H1 (cell line): ENCODE data around the gene UFC1. TPM values are rescaled to one million over a fixed set of nuclear protein-coding genes. Genes with fewer than 3 reads are reported as not detected.

Experiments used
- CTCF ChIA-PET: fragments of 300-600 bp; sonication (Branson Sonifier 250); formaldehyde crosslinking; loops from one replicate; lab custom pipeline; 2021; ENCODE audit not compliant: partially characterized antibody; lab: Charles Lee
- POLR2A ChIA-PET: fragments of 300-600 bp; sonication (Branson Sonifier 250); formaldehyde crosslinking; loops from one replicate; lab custom pipeline; 2021; ENCODE audit warnings: inconsistent platforms; ENCODE audit not compliant: partially characterized antibody; lab: Charles Lee
- DNase-seq, 2 experiments: peaks; one replicate each; pipeline versions ENCODE4 v3.0.0 to v3.0.0-alpha.2; 2010 to 2022; ENCODE audit warnings: low spot score in 2 of 2, low read depth in 1 of 2, mixed read lengths in 1 of 2
- FAIRE-seq: peaks from 2 replicates; lab custom pipeline; 2011; peaks lifted over from hg19 to GRCh38; lab: Jason Lieb, UNC
- H2AFZ ChIP-seq: 2 replicates; pipeline ENCODE4 v1.8.1; 2012; ENCODE audit warnings: low read length, inconsistent platforms
- H2AK5ac ChIP-seq: 2 replicates; pipeline ENCODE4 v1.6.1; 2013; ENCODE audit warnings: low read depth, low read length
- H2BK120ac ChIP-seq: replicated peaks from 2 replicates; pipeline ENCODE3; 2013; ENCODE audit warnings: low read depth, low read length, inconsistent platforms
- H2BK12ac ChIP-seq: 2 replicates; pipeline ENCODE4 v1.6.1; 2013; ENCODE audit warnings: low read depth, low read length
- H2BK15ac ChIP-seq: 2 replicates; pipeline ENCODE4 v1.6.1; 2013; ENCODE audit warnings: low read length
- H2BK20ac ChIP-seq: 2 replicates; pipeline ENCODE4 v1.6.1; 2013; ENCODE audit warnings: low read length
- H2BK5ac ChIP-seq: 2 replicates; pipeline ENCODE4 v1.6.1; 2013; ENCODE audit warnings: low read depth, low read length
- H3K14ac ChIP-seq: 2 replicates; pipeline ENCODE4 v1.6.1; 2013; ENCODE audit warnings: inconsistent platforms; ENCODE audit not compliant: insufficient read length
- H3K18ac ChIP-seq: 2 replicates; pipeline ENCODE4 v1.6.1; 2013; ENCODE audit warnings: low read length; ENCODE audit errors: extremely low read depth
- H3K23ac ChIP-seq: 2 replicates; pipeline ENCODE4 v1.6.1; 2013; ENCODE audit warnings: inconsistent platforms; ENCODE audit not compliant: insufficient read length
- H3K23me2 ChIP-seq: 2 replicates; pipeline ENCODE4 v1.6.1; 2013; ENCODE audit warnings: low read depth, low read length
- H3K27ac ChIP-seq: 2 replicates; pipeline ENCODE4 v1.6.1; 2011; ENCODE audit warnings: low read depth, low read length, inconsistent platforms
- H3K27me3 ChIP-seq, 4 experiments: replicated peaks in 1 of 4; 1 replicate in 1 of 4; 2 replicates in 3 of 4; pipeline versions ENCODE4 v1.6.1 to v1.8.1; 2011 to 2013; ENCODE audit warnings: low read length in 3 of 4, mild to moderate bottlenecking in 3 of 4, inconsistent platforms in 2 of 4, mixed read lengths in 2 of 4, moderate library complexity in 1 of 4; ENCODE audit not compliant: control insufficient read depth in 3 of 4, insufficient read depth in 3 of 4; ENCODE audit errors: extremely low read depth in 1 of 4
- H3K36me3 ChIP-seq, 4 experiments: 2 replicates each; pipeline versions ENCODE4 v1.6.1 to v1.8.1; 2011 to 2013; ENCODE audit warnings: mild to moderate bottlenecking in 4 of 4, low read length in 3 of 4, moderate library complexity in 2 of 4, control low read depth in 1 of 4, inconsistent platforms in 1 of 4; ENCODE audit not compliant: insufficient read depth in 4 of 4, control insufficient read depth in 2 of 4
- H3K4ac ChIP-seq: replicated peaks from 2 replicates; pipeline ENCODE3; 2013; ENCODE audit warnings: low read length, low read depth, mixed read lengths, inconsistent platforms; ENCODE audit not compliant: insufficient read length
- H3K4me1 ChIP-seq, 4 experiments: replicated peaks in 1 of 4; 1 replicate in 1 of 4; 2 replicates in 3 of 4; pipeline versions ENCODE4 v1.6.1 to v1.8.1; 2011 to 2013; ENCODE audit warnings: low read length in 3 of 4, inconsistent platforms in 2 of 4, mixed read lengths in 1 of 4; ENCODE audit not compliant: insufficient read depth in 4 of 4, control insufficient read depth in 3 of 4
- H3K4me2 ChIP-seq, 2 experiments: 2 replicates each; pipeline versions ENCODE4 v1.6.1 to v1.8.1; 2011 to 2013; ENCODE audit warnings: low read depth in 2 of 2, low read length in 2 of 2, control low read depth in 1 of 2, inconsistent platforms in 1 of 2, mild to moderate bottlenecking in 1 of 2; ENCODE audit not compliant: insufficient read depth in 1 of 2
- H3K4me3 ChIP-seq, 4 experiments: fragments of 200-600, 300-600 bp in 1 of 4; sonication (generic), shearing (Covaris generic), sonication (Bioruptor Twin) in 1 of 4; 2 replicates each; pipeline versions ENCODE4 v1.5.1 to v1.8.1; 2011 to 2016; ENCODE audit warnings: low read length in 4 of 4, low read depth in 3 of 4, control low read depth in 2 of 4, inconsistent platforms in 2 of 4, mild to moderate bottlenecking in 2 of 4, mixed read lengths in 1 of 4, moderate library complexity in 1 of 4; ENCODE audit not compliant: insufficient read depth in 2 of 4; ENCODE audit errors: extremely low read depth in 1 of 4
- H3K56ac ChIP-seq: replicated peaks from 2 replicates; pipeline ENCODE3; 2013; ENCODE audit warnings: low read depth, mild to moderate bottlenecking, mixed read lengths, low read length, inconsistent platforms; ENCODE audit not compliant: insufficient read length
- H3K79me1 ChIP-seq: 2 replicates; pipeline ENCODE4 v1.6.1; 2013; ENCODE audit warnings: low read depth, low read length, control low read depth
- H3K79me2 ChIP-seq, 2 experiments: 2 replicates each; pipeline versions ENCODE4 v1.6.1 to v1.8.1; 2012 to 2013; ENCODE audit warnings: low read length in 2 of 2, mild to moderate bottlenecking in 2 of 2, inconsistent platforms in 1 of 2; ENCODE audit not compliant: insufficient read depth in 2 of 2, control insufficient read depth in 1 of 2
- H3K9ac ChIP-seq, 4 experiments: replicated peaks in 1 of 4; 1 replicate in 1 of 4; 2 replicates in 3 of 4; pipeline versions ENCODE4 v1.6.1 to v1.8.1; 2011 to 2013; ENCODE audit warnings: low read depth in 3 of 4, low read length in 3 of 4, control low read depth in 2 of 4, mild to moderate bottlenecking in 2 of 4, moderate library complexity in 2 of 4, inconsistent platforms in 1 of 4; ENCODE audit errors: extremely low read depth in 1 of 4
- H3K9me3 ChIP-seq, 2 experiments: 2 replicates each; pipeline versions ENCODE4 v1.6.1 to v1.8.1; 2012 to 2013; ENCODE audit warnings: mild to moderate bottlenecking in 2 of 2, moderate library complexity in 2 of 2, control low read depth in 1 of 2, inconsistent platforms in 1 of 2, low read depth in 1 of 2, low read length in 1 of 2, mixed read lengths in 1 of 2; ENCODE audit not compliant: insufficient read depth in 2 of 2
- H4K20me1 ChIP-seq, 2 experiments: replicated peaks in 1 of 2; 2 replicates each; pipeline versions ENCODE3 to v1.8.1; 2011 to 2013; ENCODE audit warnings: inconsistent platforms in 2 of 2, low read length in 2 of 2, mild to moderate bottlenecking in 1 of 2; ENCODE audit not compliant: insufficient read depth in 2 of 2, control insufficient read depth in 1 of 2
- H4K5ac ChIP-seq: 2 replicates; pipeline ENCODE4 v1.6.1; 2013; ENCODE audit warnings: low read length, low read depth, mixed read lengths, inconsistent platforms; ENCODE audit not compliant: insufficient read length
- H4K8ac ChIP-seq: 2 replicates; pipeline ENCODE4 v1.8.0; 2013; ENCODE audit warnings: mild to moderate bottlenecking, moderate library complexity, low read length, inconsistent platforms; ENCODE audit not compliant: insufficient read depth; ENCODE audit errors: extremely low read depth
- H4K91ac ChIP-seq: replicated peaks from 2 replicates; pipeline ENCODE3; 2013; ENCODE audit warnings: low read length, mixed read lengths, inconsistent platforms; ENCODE audit not compliant: insufficient read length
- CBX8 ChIP-seq: fragments of 300-800, 300-1000 bp; sonication (generic); IDR thresholded peaks from 2 replicates; pipeline ENCODE4 v1.7.1; 2016; ENCODE audit warnings: low read depth, low read length, borderline replicate concordance
- CTBP2 ChIP-seq: IDR thresholded peaks from 2 replicates; pipeline ENCODE4 v1.7.0; 2011; ENCODE audit warnings: borderline replicate concordance, mild to moderate bottlenecking, moderate library complexity, mixed read lengths, low read length; ENCODE audit not compliant: insufficient read depth, insufficient read length
- HDAC2 ChIP-seq, 2 experiments: fragments of 300-600 bp in 1 of 2; sonication (generic) in 1 of 2; IDR thresholded peaks; 2 replicates each; pipeline ENCODE4 v1.6.1; 2011 to 2012; ENCODE audit warnings: low read depth in 2 of 2, low read length in 2 of 2, mild to moderate bottlenecking in 2 of 2, moderate library complexity in 2 of 2, borderline replicate concordance in 1 of 2, inconsistent platforms in 1 of 2
- HDAC6 ChIP-seq: IDR thresholded peaks from one replicate; pipeline ENCODE4 v1.7.1; 2012; ENCODE audit warnings: low read depth, mild to moderate bottlenecking, inconsistent platforms, low read length, moderate library complexity
- JUND ChIP-seq: IDR thresholded peaks from 2 replicates; pipeline ENCODE4 v1.6.1; 2011; ENCODE audit warnings: mild to moderate bottlenecking, improper control_type of control experiment, low read length
- RNF2 ChIP-seq: fragments of 200-900, 300-1000 bp; sonication (generic); IDR thresholded peaks from 2 replicates; pipeline ENCODE4 v1.7.1; 2016; ENCODE audit warnings: borderline replicate concordance, low read depth, mild to moderate bottlenecking, antibody characterized with exemption, low read length; ENCODE audit not compliant: poor library complexity, severe bottlenecking; ENCODE audit errors: missing control alignments
- SP2 ChIP-seq: IDR thresholded peaks from 2 replicates; pipeline ENCODE4 v1.6.1; 2012; ENCODE audit warnings: mild to moderate bottlenecking, low read length, inconsistent platforms
- SUZ12 ChIP-seq: fragments of 200-600 bp; sonication (generic); IDR thresholded peaks from 2 replicates; pipeline ENCODE4 v1.6.1; 2012; ENCODE audit warnings: mild to moderate bottlenecking, inconsistent platforms, low read length, moderate library complexity, mixed read lengths
- WGBS, 2 experiments: shearing (Covaris generic) in 1 of 2; methylation state at CpG; one replicate each; pipeline versions ENCODE4 v1.1.6 to v1.1.7; 2013 to 2015; ENCODE audit warnings: low lambda C conversion rate in 2 of 2, mixed read lengths in 2 of 2, inconsistent platforms in 1 of 2, low coverage in 1 of 2, missing lambda C conversion rate in 1 of 2; ENCODE audit not compliant: insufficient replicate concordance in 2 of 2, insufficient coverage in 1 of 2, insufficient read length in 1 of 2; ENCODE audit errors: extremely low coverage in 1 of 2, missing lambda C conversion rate in 1 of 2; 5-methylcytosine and 5-hydroxymethylcytosine counted together
- polyA plus RNA-seq, 7 experiments: library from polyadenylated mRNA; depleted of rRNA in 3 of 7; stranded (reverse) in 5 of 7; unstranded in 2 of 7; fragments of >200 nt in 5 of 7; fragments of 200-250 nt in 2 of 7; gene quantifications; 1 replicate in 5 of 7; 2 replicates in 1 of 7; 4 replicates in 1 of 7; pipeline versions ENCODE4 v1.2.1 to v1.2.3, GENCODE V29; 2011 to 2013; ENCODE audit warnings: missing spikeins in 2 of 7, mixed read lengths in 2 of 7
- total RNA-seq: library from RNA; stranded (reverse); fragmentation: NEBNext Ultra II Directional; extraction: Animal tissue kit (Norgen Biotek cat#: 25700); gene quantifications from 2 replicates; pipeline ENCODE4 v1.2.1, GENCODE V29; 2021

Gene UFC1
- total and polyA plus RNA-seq, 2 of the 8 experiments (the other 6 are each of a cell fraction or from before 2014, with no cell fraction given): 67.8 to 102 TPM

- H4K8ac ChIP-seq: no peak overlapping the region
- H3K18ac ChIP-seq: no peak overlapping the region
- H2BK20ac ChIP-seq: no peak overlapping the region
- H3K4ac ChIP-seq: no peak overlapping the region
- no peaks in the 10 kb centered on the region for H3K9me3 ChIP-seq
- H3K9ac ChIP-seq: no peak overlapping the region
- no peak overlapping the region for H2BK120ac ChIP-seq
- no peaks in the 10 kb centered on the region for H4K20me1 ChIP-seq
- no peaks in the 10 kb centered on the region; a peak in 1 of 7 replicates for H3K27me3 ChIP-seq
- H3K23me2 ChIP-seq: no peaks in the 10 kb centered on the region; the same call in 1 of the 2 replicates
- H3K36me3 ChIP-seq: peaks cover 4 to 12% (median 7%) of the 10 kb centered on the region in 4 experiments; a peak in 4 of 8 replicates
- H3K4me3 ChIP-seq: no peak overlapping the region
- TF ChIP-seq HDAC2 (IDR thresholded peaks at IDR 0.05; ENCODE audit: borderline replicate concordance in 1 of 2, low read depth in 2 of 2, low read length in 2 of 2) (no peak), CBX8 (no peak), RNF2 (no peak), SUZ12 (no peak), HDAC6 (no peak), CTBP2 (no peak), SP2 (no peak), JUND (no peak)
- TF ChIP-seq, all 59 proteins: peak for 0
- Histone ChIP-seq H3K4me2 (no peak overlapping the region), H4K5ac (no peak overlapping the region), H2BK12ac (no peak overlapping the region), H3K27ac (no peak overlapping the region), H3K79me2 (no peaks in the 10 kb centered on the region), H2BK15ac (no peak overlapping the region), H3K14ac (no peak overlapping the region), H3K23ac (no peak overlapping the region), H2AK5ac (no peak overlapping the region), H3K4me1 (no peaks in the 10 kb centered on the region; a peak in 2 of 7 replicates), H3K56ac (no peak overlapping the region), H2AFZ (no peak overlapping the region), H4K91ac (no peak overlapping the region), H3K79me1 (no peaks in the 10 kb centered on the region), H2BK5ac (no peak overlapping the region)
- POLR2A ChIA-PET: interaction anchor here (0.7 kb wide), 1 partner anchor 12 kb away, joined by 3 read pairs; no protein-coding TSS in a partner anchor
- 91% methylated on average over 6 of the region's 6 CpGs; no CpG with 5 or more reads in 1 of the 2 experiments for WGBS, 2 experiments
- no peak for DNase-seq
- CTCF ChIA-PET: interaction anchor here (0.6 to 6.1 kb wide), 3 partner anchors 10 to 1085 kb away, joined by 3 to 67 read pairs (median 4); partner anchors contain the start of gene NDUFS2
- FAIRE-seq: no peak
Measured at GRCh38 chr1:161188381-161188780, 34.6 kb downstream of the UFC1 start.
